GM21529 (cell line): ENCODE results near the gene CHN2.

Experiments
- ATAC-seq: cut with Tn5 transposase; IDR thresholded peaks from one replicate; pipeline ENCODE4 v1.9.1; 2021; ENCODE audit not compliant: unreplicated experiment

Gene CHN2

DNA sequence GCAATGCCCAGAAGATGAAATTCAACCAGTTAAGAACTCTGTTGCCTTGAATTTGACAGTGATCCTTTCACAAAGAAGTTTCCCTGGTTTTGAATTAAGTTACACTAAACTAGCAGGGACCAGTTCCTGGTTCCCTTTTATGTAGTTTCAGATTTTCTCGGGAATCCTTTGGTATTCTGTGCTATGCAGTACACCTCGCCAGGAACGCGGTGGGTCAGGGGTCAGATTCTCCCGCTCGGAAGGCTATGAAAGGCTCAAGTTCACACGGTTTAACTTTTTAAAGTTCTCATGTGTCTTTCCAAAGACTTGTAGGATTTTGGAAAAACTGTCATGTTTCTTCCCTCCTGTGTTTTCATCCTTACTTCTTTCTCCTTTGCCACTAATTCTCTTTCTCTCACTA lies 264.4 kb downstream of the CHN2 start:
- no peak for ATAC-seq

DNA sequence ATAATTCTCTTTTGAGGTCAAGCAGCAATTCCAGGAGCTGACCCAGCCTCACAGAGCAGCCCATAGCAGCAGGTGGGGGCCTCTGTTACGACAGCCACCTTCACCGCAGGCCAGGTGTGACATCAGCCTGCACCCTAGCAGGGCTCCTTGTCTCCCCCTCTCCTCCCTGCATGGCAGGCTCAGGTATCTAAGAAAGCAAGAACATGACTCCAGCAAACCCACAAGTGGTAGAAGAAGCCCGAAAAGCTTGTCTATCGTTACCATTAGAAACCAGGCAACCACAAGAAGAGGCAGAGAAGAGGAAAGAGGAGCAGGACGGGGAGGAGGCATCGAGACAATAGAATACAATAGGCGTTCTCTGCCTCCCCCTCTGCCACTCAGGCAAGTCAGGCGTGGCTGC lies 265.0 kb downstream of the CHN2 start:
- no peak for ATAC-seq

DNA sequence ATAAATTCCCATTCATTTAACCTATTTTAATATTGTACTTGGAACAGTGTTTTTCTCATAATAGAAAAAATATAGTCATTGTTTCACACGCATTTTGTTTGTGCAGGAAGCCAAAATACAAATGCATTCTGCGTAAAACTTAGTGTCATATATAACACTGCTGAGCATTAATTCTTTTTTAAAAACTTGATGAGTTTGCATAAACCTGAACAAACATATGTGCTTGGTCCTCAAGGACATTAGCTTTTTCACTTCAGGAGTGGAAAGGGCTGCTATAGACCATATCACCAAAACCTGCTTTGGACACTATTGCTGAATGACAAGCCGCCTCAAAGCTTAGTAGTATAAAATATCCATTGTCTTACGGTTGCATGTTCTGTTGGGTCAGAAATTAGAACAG lies 267.4 kb downstream of the CHN2 start:
- ATAC-seq = no peak

DNA sequence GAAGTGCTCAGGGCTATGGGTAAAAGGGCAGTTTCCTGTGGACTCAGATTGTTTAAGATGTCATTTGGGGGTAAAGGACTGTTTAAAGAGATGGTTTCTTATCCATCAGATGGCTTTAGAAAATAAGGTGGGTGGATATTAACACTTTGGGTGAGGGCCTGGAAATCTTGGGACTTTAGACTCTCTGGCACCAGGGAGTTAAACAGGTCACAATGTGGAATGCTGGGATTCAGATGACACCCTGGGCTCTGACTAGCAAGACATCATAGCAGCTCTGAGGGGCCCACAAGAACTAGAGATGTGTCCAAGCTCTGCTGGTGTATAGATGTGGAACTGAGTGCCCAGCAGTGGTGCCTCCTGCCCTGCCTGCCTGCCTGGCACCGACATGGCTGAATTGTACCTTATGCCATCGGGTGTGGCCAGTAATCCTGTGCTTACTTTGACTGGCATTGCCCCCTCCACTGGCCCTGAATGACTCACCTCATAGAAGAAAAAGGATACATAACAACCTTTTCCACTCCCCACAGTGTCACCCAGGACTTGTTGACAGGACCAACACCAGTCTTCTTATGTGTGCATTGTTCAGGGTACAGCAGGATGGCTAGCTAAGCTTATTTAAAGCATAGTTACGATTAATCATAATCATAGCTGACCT lies 269.1 kb downstream of the CHN2 start:
- no peak for ATAC-seq

DNA sequence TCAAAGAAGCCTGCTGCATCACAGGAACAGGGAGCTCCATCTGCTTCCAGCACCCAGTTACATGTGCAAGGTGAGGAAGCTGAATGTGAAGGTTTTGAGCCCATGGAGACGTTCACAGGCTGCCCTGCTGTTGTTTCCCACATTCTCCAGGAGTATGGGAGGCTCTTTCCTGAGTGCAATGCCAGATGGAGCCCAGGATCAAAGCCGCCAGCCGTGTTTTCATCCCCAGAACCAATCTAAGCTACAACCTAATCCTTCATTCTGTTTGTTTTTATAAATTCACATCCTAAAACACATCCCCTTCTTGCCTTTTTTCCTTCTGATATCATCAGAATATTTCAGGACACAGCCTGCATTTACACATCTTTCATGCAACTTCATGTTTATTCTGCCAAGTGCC lies 270.2 kb downstream of the CHN2 start:
- ATAC-seq = no peak

DNA sequence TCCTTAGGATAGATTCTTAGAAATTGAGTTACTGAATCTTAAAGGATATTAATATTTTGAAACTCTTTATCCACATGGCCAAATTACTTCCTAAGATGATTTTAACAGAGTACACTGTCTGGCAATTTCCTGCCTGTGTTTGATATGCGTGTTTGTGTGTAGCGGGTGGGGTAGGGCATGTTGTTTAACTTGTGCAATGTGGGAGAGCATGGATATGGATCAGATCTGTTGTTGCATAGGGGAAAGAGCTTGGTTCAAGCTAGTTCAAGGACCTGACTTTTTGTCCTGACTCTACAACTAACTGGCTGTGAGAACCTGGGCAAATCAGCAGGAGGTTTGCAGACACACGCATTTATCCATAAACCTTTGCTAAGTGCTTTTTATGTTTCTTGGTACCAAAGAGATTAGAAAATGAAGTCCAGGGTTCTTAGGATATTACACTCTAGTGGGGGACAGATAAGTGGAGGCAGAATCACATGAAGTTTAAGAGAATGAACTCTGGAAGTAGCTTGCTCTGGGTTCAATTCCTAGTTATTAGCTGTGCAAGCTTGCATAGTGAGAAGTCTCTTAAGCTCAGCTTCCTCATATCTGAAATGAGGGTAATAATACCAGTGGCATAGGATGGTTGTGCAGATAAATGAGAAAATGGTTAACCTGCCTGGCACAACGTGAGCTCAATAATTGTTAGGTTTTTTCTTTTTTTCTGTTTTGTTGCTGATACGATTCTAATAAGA lies 272.8 kb downstream of the CHN2 start:
- no peak for ATAC-seq

DNA sequence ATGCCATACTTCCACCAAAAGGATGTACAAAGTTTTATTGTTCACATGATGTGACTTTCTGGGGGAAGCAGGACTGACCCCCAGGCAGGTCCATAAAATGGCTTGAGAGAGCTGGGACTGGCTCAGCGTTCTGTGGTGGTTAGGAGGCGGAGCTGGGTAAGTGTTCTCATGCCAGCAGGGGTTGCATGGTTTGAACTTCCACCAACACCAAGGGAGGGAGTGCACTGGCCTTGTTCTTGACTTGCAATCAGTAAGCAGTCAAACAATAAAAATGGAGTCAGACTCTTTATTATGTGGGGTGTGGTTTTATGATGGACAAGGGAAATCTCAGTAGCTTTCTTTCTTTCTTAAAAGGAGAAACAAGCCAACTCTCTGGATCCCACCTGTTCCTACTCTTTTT lies 273.6 kb downstream of the CHN2 start:
- ATAC-seq = no peak

DNA sequence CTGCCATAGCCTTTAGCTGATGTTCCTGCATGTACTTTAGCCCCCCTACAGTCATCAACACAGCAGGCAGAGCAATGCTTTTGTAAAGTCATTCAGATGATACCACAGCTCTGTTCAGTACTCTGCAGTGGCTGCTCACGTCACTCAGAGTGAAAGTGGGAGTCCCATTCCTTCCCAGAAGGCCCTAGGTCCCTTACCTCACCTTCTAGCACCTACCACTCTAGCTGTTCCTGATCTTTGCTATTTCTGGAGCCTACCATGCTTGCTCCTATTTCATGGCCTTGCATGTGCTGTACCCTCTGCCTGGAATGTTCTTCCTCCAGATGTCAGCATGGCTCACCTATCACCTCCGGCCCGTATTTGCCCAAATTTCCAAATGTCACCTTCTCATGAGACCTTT lies 274.7 kb downstream of the CHN2 start:
- ATAC-seq = no peak

DNA sequence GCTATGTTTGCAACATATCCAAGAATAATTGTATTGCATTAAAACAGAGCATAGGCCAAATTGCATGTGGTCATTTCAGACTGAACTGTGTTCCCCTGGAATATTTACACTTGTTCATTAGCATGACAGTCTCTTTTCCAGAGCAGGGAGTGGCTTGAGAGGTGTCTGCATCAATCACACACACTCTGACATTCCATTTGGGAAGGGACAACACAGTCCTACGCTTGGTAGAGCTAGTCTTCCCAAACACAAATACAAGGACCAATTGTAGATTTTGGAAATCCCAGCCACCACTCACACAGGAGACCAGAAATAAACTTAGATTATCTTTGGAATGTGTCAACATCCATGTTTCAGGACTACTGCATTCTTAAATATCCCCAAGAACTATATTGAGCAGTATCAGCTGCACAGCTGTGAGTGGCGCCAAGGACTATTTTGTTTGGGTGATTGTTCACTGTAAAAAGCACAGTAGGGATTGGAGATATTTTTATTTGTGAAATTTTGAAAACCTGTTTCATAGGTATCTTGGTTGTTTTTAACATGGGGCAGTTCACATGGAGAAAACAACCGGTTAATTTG lies 275.5 kb downstream of the CHN2 start:
- no peak for ATAC-seq

DNA sequence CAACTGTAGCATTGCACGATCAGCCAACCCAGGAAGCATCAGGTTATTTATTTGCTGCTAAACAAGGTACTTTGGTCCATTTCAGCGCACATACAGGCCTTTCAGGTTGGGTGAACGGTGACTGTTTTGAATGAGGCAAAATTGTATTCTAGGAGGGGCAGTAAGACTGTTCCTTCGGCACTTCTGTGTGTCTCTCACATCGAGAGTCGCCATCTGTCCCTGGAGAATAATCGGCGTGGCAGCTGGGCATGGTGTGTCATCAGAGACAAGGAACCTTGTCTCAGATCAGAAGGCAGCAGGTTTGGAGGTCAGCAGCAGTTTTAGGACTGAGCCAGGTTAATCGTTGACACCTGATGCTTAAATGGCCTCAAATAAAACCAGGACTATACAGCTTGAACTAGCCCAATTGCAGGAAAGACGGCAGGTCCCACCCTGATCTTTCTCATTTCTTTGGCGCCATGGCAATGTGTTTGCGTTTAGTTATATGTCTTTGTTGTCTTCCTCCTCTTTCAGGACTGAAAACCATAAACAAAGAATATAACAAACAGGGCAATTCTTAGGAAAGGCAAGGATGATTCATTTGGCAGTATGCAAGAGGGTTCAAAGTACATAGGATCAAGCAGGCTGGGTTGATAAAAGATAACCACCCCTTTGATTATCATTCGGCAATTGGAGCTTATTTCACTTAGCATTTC lies 277.0 kb downstream of the CHN2 start:
- no peak for ATAC-seq

DNA sequence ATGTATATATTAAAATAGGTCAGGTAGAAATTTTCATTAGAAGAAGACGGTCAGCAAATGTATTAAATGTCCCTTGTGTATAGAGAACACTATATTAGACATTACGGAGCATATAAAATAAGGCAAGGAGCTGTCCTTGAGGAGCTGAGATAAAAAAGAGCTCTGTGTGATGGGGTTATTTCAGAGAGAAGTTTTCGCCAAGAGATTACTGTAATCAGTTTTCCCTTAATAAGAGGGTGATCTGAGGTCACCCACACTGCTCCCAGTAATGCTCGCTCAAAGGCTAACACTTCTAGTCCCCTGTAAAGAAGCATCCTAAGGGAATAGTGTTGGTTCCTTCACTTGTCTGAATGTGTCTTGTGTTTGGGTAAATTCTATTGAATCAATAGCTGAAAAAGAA lies 282.3 kb downstream of the CHN2 start:
- no peak for ATAC-seq

DNA sequence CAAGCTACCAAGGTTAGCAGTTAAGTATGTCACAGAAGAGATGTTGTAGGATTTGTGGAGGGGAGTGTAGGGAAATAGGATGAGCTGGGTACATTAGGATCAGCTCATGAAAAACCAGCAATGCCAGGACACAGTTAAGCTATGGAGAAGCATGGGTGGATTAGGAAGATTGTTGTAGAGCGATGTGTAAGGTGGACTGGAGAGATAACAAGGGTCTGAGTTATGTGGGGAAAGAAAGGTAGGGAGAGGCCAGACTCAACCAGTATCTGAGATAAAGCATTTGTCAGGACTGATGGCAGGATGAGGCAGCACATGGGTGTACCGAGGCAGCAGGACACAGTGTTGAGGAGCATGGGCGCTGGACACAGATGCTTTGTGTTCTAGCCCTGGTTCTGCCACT lies 283.7 kb downstream of the CHN2 start:
- ATAC-seq = no peak

DNA sequence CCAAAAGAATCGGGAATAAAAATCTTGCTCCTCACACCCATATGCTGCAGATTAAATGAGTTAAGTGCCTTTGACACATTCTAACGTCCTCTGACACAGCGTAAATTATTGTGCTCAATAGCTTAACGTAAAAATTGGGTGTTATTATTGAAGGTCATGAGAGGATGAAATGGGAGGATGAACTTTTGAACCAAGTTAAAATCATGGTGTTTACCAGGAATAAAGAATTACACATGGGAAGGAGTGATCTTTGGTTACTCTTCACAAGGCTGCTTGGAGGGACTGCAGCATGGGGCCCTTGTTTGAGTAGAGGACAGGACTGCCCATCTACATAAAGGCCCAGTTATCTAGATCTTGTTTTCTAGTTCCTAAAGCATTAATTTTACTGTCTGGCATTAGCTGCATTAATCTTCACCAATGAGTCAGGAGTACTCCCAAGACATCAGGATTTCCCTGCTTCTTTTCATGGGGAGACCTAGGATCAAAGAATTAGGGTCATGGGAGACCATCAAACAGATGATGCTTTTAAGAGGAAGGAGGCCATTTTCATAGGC lies 284.2 kb downstream of the CHN2 start:
- no peak for ATAC-seq

DNA sequence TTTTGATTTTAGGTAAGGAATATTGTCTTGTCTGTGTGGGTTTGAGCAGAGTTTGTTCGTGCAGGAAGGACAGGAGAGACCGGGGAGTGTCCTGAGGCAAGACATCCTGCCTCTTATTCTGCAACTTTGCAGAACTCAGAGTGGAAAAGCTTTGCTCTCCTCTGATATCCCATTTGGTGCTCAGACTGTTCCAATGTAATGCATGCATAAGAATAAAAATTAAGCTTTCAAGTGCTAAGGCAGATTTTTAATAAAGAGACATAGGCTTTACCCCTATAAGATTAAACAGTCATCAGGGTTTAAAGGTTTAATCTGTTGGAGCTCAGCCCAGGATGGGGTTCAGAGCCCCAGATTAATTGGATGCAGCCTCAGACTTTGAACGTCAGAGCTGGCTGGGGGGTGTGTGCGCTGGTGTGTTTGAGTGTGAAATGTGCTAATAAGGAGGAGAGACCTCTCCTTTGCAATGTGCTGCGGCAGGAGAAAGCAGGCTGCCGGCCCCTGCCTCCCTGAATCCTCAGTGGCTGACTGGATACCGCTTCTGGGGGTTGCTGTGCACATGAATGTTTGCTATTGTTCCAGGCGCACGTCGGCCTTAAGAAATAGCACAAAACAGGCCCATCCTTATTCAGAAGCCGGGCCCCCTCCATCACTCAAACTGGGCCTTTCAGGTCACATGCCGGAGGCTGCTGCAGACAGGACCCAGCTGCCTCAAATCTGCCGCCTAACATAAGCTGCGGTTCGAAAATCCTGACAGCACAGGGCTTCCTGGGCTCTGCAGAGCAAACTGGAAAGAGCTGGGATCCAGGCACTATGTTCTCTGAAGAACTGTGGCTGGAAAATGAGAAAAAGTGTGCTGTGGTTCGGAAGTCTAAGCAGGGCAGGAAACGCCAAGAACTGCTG lies 285.0 kb downstream of the CHN2 start:
- no peak for ATAC-seq

DNA sequence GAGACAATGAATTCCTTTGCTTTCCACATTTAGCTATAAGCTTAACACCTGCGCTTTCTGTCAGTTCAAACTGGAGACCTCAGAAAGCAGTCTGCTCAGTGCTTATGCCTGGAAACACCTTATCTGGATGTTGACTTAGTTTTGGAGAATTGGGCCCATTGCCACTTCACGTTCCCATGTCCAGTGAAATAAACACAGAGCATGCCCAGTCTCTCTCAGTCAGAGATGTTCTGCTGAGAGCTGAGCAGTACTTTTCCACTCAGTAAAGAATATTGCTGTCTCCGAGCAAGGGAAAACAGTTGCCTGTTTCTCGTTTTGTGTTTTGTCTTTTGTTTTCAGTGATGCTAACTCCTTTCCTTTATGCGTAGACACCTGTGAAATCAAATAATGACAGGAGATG lies 285.9 kb downstream of the CHN2 start:
- no peak for ATAC-seq

DNA sequence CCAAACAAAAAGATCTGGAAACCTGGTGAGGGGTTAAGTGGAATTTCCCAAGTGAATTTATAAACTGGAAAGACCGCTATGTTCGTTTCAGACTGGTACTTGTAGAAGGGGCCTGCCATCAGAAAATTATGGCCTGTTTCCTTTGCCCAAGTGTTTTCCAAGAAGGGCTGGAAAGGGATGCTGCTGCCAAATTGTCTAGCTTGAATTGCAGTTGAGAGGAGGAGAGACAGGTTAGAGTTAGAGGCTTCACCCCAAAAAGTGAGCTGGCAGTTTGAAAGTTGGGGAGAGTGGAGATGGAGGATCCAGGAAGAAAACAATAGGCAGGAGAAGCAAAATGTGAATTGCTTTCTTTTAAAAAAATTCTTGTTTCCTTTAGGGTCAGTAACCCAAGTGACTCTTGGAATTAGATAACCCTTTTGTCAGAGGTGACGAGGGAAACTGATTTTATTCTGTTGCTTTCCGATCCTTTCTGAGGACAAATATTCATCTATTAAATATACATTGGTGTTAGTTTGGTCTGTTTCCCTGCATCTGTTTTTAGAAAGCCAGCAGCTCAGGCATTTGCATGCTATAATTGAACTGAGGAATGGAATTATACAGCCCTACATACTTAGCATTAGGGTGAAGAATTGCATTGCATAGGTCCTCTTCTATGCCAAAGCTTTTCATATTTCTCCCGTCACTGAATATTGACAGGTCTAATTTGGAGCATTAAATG lies 286.5 kb downstream of the CHN2 start:
- ATAC-seq = no peak

DNA sequence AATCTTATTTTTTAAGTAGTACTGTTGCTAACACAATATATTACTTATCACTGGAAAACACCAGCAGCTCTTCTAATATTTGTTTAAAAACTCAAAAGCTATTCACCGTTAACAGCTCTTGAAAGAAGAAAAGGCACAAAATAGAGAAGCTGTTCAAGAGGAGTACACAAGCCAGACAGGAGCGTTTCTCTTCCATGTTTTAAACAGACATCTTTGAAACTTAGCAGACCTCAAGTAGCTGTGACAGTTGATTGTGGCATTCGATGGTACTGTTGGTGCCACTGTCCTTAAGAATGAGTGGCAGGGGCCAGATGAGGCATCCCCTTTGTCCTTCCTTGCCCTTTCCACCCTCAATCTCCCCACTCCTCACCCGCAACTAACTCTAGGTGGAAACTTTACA lies 287.5 kb downstream of the CHN2 start:
- no peak for ATAC-seq

DNA sequence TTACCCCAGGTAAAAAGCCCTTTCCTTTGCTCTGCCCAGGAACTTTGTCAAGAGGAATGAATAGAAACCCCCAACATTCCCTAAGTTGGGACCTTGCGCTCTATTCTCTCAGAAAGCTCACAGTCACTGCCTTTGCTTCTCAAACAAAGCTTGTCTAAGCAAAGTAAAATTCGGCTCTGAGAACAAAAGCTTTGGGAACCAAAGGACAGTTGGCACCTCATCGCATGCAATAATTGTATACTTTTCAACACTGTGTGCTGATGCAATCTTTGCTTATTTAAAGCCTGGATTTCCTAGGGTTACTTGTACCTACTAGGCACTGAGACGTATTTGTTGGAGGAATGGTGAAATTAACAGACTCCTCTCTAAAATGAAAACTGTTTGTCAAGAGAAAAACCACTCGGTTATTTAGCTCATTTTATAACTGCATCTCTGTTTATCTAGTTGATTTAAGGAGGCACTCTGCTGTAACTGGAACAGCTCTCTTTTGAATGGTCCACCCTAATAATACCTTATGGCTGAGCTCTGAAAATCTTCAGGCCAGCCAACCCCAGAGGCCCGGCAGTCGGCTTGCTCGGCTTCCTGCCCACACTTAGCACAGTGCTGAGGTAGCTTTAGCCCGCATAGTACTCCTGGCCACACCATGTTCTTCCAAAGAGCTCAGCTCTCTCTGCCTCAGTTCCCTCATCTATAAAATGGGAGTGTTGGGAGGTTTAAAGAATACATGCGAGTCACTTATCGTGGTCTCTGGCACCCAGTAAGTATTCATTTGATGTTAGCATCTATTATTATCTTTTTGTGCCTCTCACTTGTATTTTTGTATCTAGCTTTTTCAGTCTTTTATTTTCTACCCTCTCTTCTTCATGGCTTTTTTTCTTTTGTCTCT lies 288.9 kb downstream of the CHN2 start:
- no peak for ATAC-seq

DNA sequence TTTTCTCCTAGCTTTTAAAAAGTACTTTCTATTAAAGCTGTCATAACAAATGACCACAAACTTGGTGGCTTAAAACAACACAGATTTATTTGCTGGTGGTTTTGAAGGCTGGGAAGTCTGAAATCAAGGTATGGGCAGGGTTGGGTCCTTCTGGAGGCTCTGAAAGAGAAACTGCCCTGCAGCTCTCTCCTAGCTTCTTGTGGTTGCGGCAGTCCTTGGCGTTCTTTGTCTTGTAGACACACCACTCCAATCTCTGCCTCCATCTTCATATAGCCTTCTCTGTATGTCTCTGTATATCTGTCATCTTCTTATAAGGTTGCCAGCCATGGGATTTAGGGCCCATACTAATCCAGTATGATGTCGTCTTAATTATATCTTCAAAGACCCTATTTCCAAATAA lies 289.7 kb downstream of the CHN2 start:
- no peak for ATAC-seq
